Measurements from ENCODE around the gene PMEPA1. TPM values are rescaled to one million over a fixed set of nuclear protein-coding genes. Genes with fewer than 3 reads are reported as not detected.

Gene PMEPA1
- total RNA-seq, 2 experiments from 2014 or later = 15.7 to 18.0 TPM

GRCh38 chr20:57695012-57695411, 14.8 kb downstream of the PMEPA1 start:
- Mint-ChIP-seq H3K36me3 (ENCODE audit: low read depth) (no peaks in the 10 kb centered on the region), H3K4me1 (ENCODE audit: low read depth) (peaks cover 9% of the 10 kb centered on the region), H3K27ac (no peak overlapping the region), H3K9me3 (no peaks in the 10 kb centered on the region), H3K4me3 (no peak overlapping the region), H3K27me3 (no peaks in the 10 kb centered on the region)
- Histone ChIP-seq H3K4me1 (ENCODE audit: insufficient read depth, low read length) (no peaks in the 10 kb centered on the region), H3K9me3 (ENCODE audit: control insufficient read depth in 1 of 2, insufficient read depth in 1 of 2, low read length in 2 of 2) (no peaks in the 10 kb centered on the region), H3K27me3 (ENCODE audit: control insufficient read depth in 1 of 2, insufficient read depth in 2 of 2, low read length in 2 of 2) (no peaks in the 10 kb centered on the region), H3K36me3 (ENCODE audit: insufficient read depth, low read length) (no peaks in the 10 kb centered on the region), H3K4me3 (ENCODE audit: low read length) (no peak overlapping the region), H3K27ac (ENCODE audit: low read depth in 1 of 2, low read length in 2 of 2) (no peak overlapping the region)
- ChIA-PET POLR2A (no interaction called here), CTCF (no interaction called here)
- intact Hi-C loops (cut with DNase I, micrococcal nuclease) = no loop called here
- no peak for TF ChIP-seq CTCF (IDR thresholded peaks at IDR 0.05)
- DNase-seq = peak in 2 of 14 experiments; percentile 27 to 44
- no peak for ATAC-seq (ENCODE audit: poor library complexity)

- CTCF ChIA-PET = interaction anchor here (1.2 to 1.9 kb wide), 2 partner anchors 12 to 15 kb away, joined by 3 to 4 read pairs; partner anchors contain the start of gene PMEPA1
- H3K9me3 ChIP-seq (ENCODE audit: control insufficient read depth in 1 of 2, insufficient read depth in 1 of 2, low read length in 2 of 2) = no peaks in the 10 kb centered on the region
- ATAC-seq (ENCODE audit: poor library complexity) (no peak), DNase-seq (no peak)
- H3K36me3 ChIP-seq (ENCODE audit: insufficient read depth, low read length) = no peaks in the 10 kb centered on the region
- H3K27ac ChIP-seq (ENCODE audit: low read depth in 1 of 2, low read length in 2 of 2) = no peak overlapping the region
- Mint-ChIP-seq H3K36me3 (ENCODE audit: low read depth) (no peaks in the 10 kb centered on the region), H3K27ac (no peak overlapping the region), H3K9me3 (no peaks in the 10 kb centered on the region), H3K27me3 (no peaks in the 10 kb centered on the region), H3K4me3 (no peak overlapping the region), H3K4me1 (ENCODE audit: low read depth) (peaks cover 9% of the 10 kb centered on the region)
- no peaks in the 10 kb centered on the region for H3K27me3 ChIP-seq (ENCODE audit: control insufficient read depth in 1 of 2, insufficient read depth in 2 of 2, low read length in 2 of 2)
- intact Hi-C loops (cut with DNase I, micrococcal nuclease) = no loop called here
- no peak for TF ChIP-seq CTCF (IDR thresholded peaks at IDR 0.05)
- POLR2A ChIA-PET = no interaction called here
- H3K4me3 ChIP-seq (ENCODE audit: low read length) = no peak overlapping the region
- no peaks in the 10 kb centered on the region for H3K4me1 ChIP-seq (ENCODE audit: insufficient read depth, low read length)
Observed at GRCh38 chr20:57694481-57694880, 15.3 kb downstream of the PMEPA1 start.

GRCh38 chr20:57693670-57694329, 16.0 kb downstream of the PMEPA1 start:
- peaks cover 9% of the 10 kb centered on the region for H3K4me1 Mint-ChIP-seq (ENCODE audit: low read depth)
- ChIA-PET POLR2A (no interaction called here), CTCF (interaction anchor here (1.2 to 1.9 kb wide), 2 partner anchors 12 to 16 kb away, joined by 3 to 4 read pairs; partner anchors contain the start of gene PMEPA1)
- H3K27me3 Mint-ChIP-seq = no peaks in the 10 kb centered on the region
- ATAC-seq (ENCODE audit: poor library complexity) = no peak
- no peak overlapping the region for H3K27ac Mint-ChIP-seq
- H3K9me3 Mint-ChIP-seq = no peaks in the 10 kb centered on the region
- H3K27ac ChIP-seq (ENCODE audit: low read depth in 1 of 2, low read length in 2 of 2) = no peak overlapping the region
- no peak for TF ChIP-seq CTCF (IDR thresholded peaks at IDR 0.05)
- no peaks in the 10 kb centered on the region for H3K36me3 Mint-ChIP-seq (ENCODE audit: low read depth)
- intact Hi-C loops (cut with DNase I, micrococcal nuclease) = no loop called here
- no peaks in the 10 kb centered on the region for H3K27me3 ChIP-seq (ENCODE audit: control insufficient read depth in 1 of 2, insufficient read depth in 2 of 2, low read length in 2 of 2)
- no peak overlapping the region for H3K4me3 Mint-ChIP-seq
- no peak for DNase-seq
- H3K4me3 ChIP-seq (ENCODE audit: low read length) = no peak overlapping the region
- no peaks in the 10 kb centered on the region for H3K36me3 ChIP-seq (ENCODE audit: insufficient read depth, low read length)
- H3K9me3 ChIP-seq (ENCODE audit: control insufficient read depth in 1 of 2, insufficient read depth in 1 of 2, low read length in 2 of 2) = no peaks in the 10 kb centered on the region
- H3K4me1 ChIP-seq (ENCODE audit: insufficient read depth, low read length) = no peaks in the 10 kb centered on the region

Data from CD4-positive, alpha-beta T cell (primary cell).